Osteocyte (in vitro differentiated cells): ENCODE data around the gene GPR132. TPM values are rescaled to one million over a fixed set of nuclear protein-coding genes. Genes with fewer than 3 reads are reported as not detected.

ENCODE experiments used
- DNase-seq: peaks from one replicate; pipeline ENCODE4 v3.0.0; 2021; ENCODE audit warnings: mixed read lengths; ENCODE audit not compliant: unreplicated experiment; ENCODE audit errors: extremely low spot score
- H3K27ac Mint-ChIP-seq: one replicate; pipeline ENCODE4 v1.8.0; 2021; ENCODE audit warnings: mild to moderate bottlenecking, mixed read lengths; ENCODE audit not compliant: unreplicated experiment
- H3K27me3 Mint-ChIP-seq: one replicate; pipeline ENCODE4 v1.8.0; 2021; ENCODE audit warnings: mixed read lengths; ENCODE audit not compliant: unreplicated experiment
- H3K36me3 Mint-ChIP-seq: one replicate; pipeline ENCODE4 v1.8.0; 2021; ENCODE audit warnings: mixed read lengths; ENCODE audit not compliant: unreplicated experiment
- H3K4me1 Mint-ChIP-seq: one replicate; pipeline ENCODE4 v1.8.0; 2021; ENCODE audit warnings: mixed read lengths; ENCODE audit not compliant: unreplicated experiment
- H3K4me3 Mint-ChIP-seq: one replicate; pipeline ENCODE4 v1.8.0; 2021; ENCODE audit warnings: mild to moderate bottlenecking, moderate library complexity, mixed read lengths; ENCODE audit not compliant: unreplicated experiment
- H3K9me3 Mint-ChIP-seq: one replicate; pipeline ENCODE4 v1.8.0; 2021; ENCODE audit warnings: mixed read lengths; ENCODE audit not compliant: unreplicated experiment
- CTCF ChIP-seq: fragments of 200-600 bp; sonication (generic); IDR thresholded peaks from 2 replicates; pipeline ENCODE4 v1.5.0; 2021; ENCODE audit warnings: antibody characterized with exemption, mild to moderate bottlenecking, moderate library complexity
- total RNA-seq: library from RNA; stranded (reverse); gene quantifications from 2 replicates; pipeline ENCODE4 v1.2.1, GENCODE V29; 2021

The GPR132 gene
- total RNA-seq, 1 donor from 2014 or later = 0.24 TPM

- Mint-ChIP-seq H3K27ac (no peak overlapping the region), H3K27me3 (peaks cover 2% of the 10 kb centered on the region), H3K36me3 (no peaks in the 10 kb centered on the region), H3K4me3 (no peak overlapping the region), H3K4me1 (no peaks in the 10 kb centered on the region), H3K9me3 (no peaks in the 10 kb centered on the region)
- TF ChIP-seq CTCF = no peak
- DNase-seq = no peak
Observed at GRCh38 chr14:105052110-105052458, 13.1 kb downstream of the GPR132 start.

GRCh38 chr14:105051182-105052109 is 13.8 kb downstream of the GPR132 start:
- Mint-ChIP-seq H3K27ac (no peak overlapping the region), H3K36me3 (no peaks in the 10 kb centered on the region), H3K4me1 (no peaks in the 10 kb centered on the region), H3K4me3 (no peak overlapping the region), H3K27me3 (peaks cover 2% of the 10 kb centered on the region), H3K9me3 (no peaks in the 10 kb centered on the region)
- no peak for DNase-seq
- TF ChIP-seq CTCF = no peak

GRCh38 chr14:105050551-105050897 is 14.7 kb downstream of the GPR132 start:
- no peak for TF ChIP-seq CTCF
- Mint-ChIP-seq H3K27me3 (peaks cover 2% of the 10 kb centered on the region), H3K4me1 (peaks cover 2% of the 10 kb centered on the region), H3K27ac (no peak overlapping the region), H3K9me3 (no peaks in the 10 kb centered on the region), H3K36me3 (no peaks in the 10 kb centered on the region), H3K4me3 (no peak overlapping the region)
- no peak for DNase-seq

GRCh38 chr14:105049753-105050550 is 15.3 kb downstream of the GPR132 start:
- Mint-ChIP-seq H3K27me3 (no peaks in the 10 kb centered on the region), H3K4me1 (peaks cover 2% of the 10 kb centered on the region), H3K36me3 (no peaks in the 10 kb centered on the region), H3K27ac (no peak overlapping the region), H3K4me3 (no peak overlapping the region), H3K9me3 (no peaks in the 10 kb centered on the region)
- no peak for TF ChIP-seq CTCF
- no peak for DNase-seq
